ENCODE measurements around the gene ARHGEF4. TPM values are rescaled to one million over a fixed set of nuclear protein-coding genes. Genes with fewer than 3 reads are reported as not detected.

ARHGEF4 gene
- total and polyA plus RNA-seq, 2 donors (not counting 3 experiments of a cell fraction or from before 2014, with no cell fraction given): not detected

DNA sequence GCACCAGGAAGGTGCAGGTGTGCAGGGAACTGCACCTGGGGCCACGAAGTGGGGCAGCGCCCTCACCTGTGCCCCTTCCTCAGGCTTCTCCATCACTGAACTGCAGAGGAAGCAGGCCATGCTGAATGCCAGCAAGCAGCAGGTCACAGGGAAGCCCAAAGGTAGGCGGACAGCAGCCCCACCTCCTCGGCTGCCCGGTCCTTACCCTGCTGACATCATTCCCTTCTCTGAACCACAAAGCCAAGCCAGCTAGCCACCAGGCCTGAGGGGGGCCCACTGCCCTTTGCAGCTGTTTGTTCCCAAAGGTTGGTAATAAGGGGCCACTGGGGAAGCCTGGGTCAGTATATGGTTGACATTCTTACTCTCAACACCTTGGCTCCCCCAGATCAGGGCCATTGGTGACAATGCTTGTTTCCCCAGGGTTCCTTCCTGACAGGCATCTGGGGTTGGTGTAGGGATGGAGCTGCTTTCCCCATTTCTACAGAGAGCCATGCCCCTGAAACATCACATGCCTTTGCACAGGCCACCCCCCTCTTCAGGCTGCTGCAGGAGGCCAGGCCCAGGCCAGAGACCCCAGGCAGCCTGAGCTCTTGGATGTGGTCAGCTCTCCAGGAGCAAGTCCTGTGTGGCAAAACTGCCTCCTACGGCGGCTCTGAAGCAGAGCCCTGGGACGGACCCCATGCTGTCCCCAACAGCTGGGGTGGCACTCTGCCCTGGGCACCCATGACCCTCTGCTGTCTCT lies 208.7 kb downstream of the ARHGEF4 start:
- no peak for DNase-seq (ENCODE audit: low read depth, low spot score)
- no peak overlapping the region for H3K4me2 ChIP-seq (ENCODE audit: insufficient read depth, low read length)
- H3K9me1 ChIP-seq (replicated peaks; ENCODE audit: control insufficient read depth, extremely low read depth, insufficient read depth, low read length): no peaks in the 10 kb centered on the region
- no peak overlapping the region for H3K27ac ChIP-seq (ENCODE audit: insufficient read depth, low read depth, low read length)
- POLR2A ChIA-PET: no interaction called here
- TF ChIP-seq FOS (IDR thresholded peaks at IDR 0.05; ENCODE audit: borderline replicate concordance, insufficient read depth, low read length) (no peak), POLR2AphosphoS5 (IDR thresholded peaks at IDR 0.05; ENCODE audit: insufficient read depth, low read depth, low read length) (no peak), EZH2 (IDR thresholded peaks at IDR 0.05; ENCODE audit: borderline replicate concordance, low read depth, low read length, severe bottlenecking) (no peak), MYC (IDR thresholded peaks at IDR 0.05; ENCODE audit: low read depth, low read length) (no peak), GATA2 (IDR thresholded peaks at IDR 0.05; ENCODE audit: insufficient read depth, insufficient read length, low read depth, low read length) (no peak), JUN (IDR thresholded peaks at IDR 0.05; ENCODE audit: borderline replicate concordance, insufficient read depth, insufficient read length, low read depth) (no peak), POLR2A (IDR thresholded peaks at IDR 0.05; ENCODE audit: low read depth, low read length) (no peak)
- TF ChIP-seq, protein P1, sequence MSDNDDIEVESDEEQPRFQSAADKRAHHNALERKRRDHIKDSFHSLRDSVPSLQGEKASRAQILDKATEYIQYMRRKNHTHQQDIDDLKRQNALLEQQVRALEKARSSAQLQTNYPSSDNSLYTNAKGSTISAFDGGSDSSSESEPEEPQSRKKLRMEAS (IDR thresholded peaks at IDR 0.05; ENCODE audit: insufficient read depth, insufficient read length): no peak
- TF ChIP-seq, protein P2, sequence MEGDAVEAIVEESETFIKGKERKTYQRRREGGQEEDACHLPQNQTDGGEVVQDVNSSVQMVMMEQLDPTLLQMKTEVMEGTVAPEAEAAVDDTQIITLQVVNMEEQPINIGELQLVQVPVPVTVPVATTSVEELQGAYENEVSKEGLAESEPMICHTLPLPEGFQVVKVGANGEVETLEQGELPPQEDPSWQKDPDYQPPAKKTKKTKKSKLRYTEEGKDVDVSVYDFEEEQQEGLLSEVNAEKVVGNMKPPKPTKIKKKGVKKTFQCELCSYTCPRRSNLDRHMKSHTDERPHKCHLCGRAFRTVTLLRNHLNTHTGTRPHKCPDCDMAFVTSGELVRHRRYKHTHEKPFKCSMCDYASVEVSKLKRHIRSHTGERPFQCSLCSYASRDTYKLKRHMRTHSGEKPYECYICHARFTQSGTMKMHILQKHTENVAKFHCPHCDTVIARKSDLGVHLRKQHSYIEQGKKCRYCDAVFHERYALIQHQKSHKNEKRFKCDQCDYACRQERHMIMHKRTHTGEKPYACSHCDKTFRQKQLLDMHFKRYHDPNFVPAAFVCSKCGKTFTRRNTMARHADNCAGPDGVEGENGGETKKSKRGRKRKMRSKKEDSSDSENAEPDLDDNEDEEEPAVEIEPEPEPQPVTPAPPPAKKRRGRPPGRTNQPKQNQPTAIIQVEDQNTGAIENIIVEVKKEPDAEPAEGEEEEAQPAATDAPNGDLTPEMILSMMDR (IDR thresholded peaks at IDR 0.05; ENCODE audit: extremely low read depth in 1 of 2, insufficient read depth in 1 of 2, low read depth in 1 of 2, low read length in 2 of 2): no peak
- dilution Hi-C loops (cut with MboI; ENCODE audit: extremely low pct_ligation_motif_present, low sequenced_read_pairs) (no loop called here), intact Hi-C loops (cut with micrococcal nuclease) (loop anchor here (10.0 kb wide), 1 partner anchor 251 kb away; no protein-coding TSS in a partner anchor)
- no peak overlapping the region for H3K9ac ChIP-seq (replicated peaks; ENCODE audit: extremely low read depth, insufficient read depth, low read length)
- FAIRE-seq: no peak
- H3K79me2 ChIP-seq (ENCODE audit: control insufficient read depth, insufficient read depth, low read length): no peaks in the 10 kb centered on the region
- H3K4me3 ChIP-seq (replicated peaks in 1 of 3; ENCODE audit: insufficient read depth in 1 of 3, low read depth in 1 of 3, low read length in 3 of 3): no peak overlapping the region
- H2AFZ ChIP-seq (ENCODE audit: low read depth, low read length): no peak overlapping the region
- BruUV-seq (replicated peaks): no TSS peak
- peaks cover 5 to 8% of the 10 kb centered on the region in 2 experiments for H3K27me3 ChIP-seq (ENCODE audit: control insufficient read depth in 2 of 2, insufficient read depth in 2 of 2, low read length in 2 of 2)
- peaks cover 6% of the 10 kb centered on the region for H4K20me1 ChIP-seq (replicated peaks; ENCODE audit: control insufficient read depth, extremely low read depth, insufficient read depth, low read length)
- H3K4me1 ChIP-seq (ENCODE audit: control insufficient read depth, extremely low read depth, insufficient read depth, low read length): no peaks in the 10 kb centered on the region
- H3K36me3 ChIP-seq (ENCODE audit: control insufficient read depth in 2 of 2, extremely low read depth in 1 of 2, insufficient read depth in 2 of 2, low read length in 2 of 2): peaks cover 7 to 20% of the 10 kb centered on the region in 2 experiments
- CTCF ChIA-PET: no interaction called here
- no peaks in the 10 kb centered on the region for H3K9me3 ChIP-seq (replicated peaks; ENCODE audit: control insufficient read depth, insufficient read depth, low read length)

Measured in endothelial cell of umbilical vein (primary cell).